Parathyroid adenoma (tissue), 2 donors: ENCODE results near the gene CDH10.

ENCODE experiments used
- H2AFZ ChIP-seq: fragments of 300-600 bp; sonication (generic); one replicate; pipeline ENCODE4 v1.7.0; 2017; ENCODE audit warnings: antibody characterized with exemption, mild to moderate bottlenecking
- H3K27ac ChIP-seq: fragments of 300-600 bp; sonication (generic); one replicate; pipeline ENCODE4 v1.7.0; 2017
- H3K27me3 ChIP-seq: fragments of 300-600 bp; sonication (generic); one replicate; pipeline ENCODE4 v1.7.0; 2017; ENCODE audit warnings: low read length; ENCODE audit not compliant: control insufficient read depth, insufficient read depth
- H3K36me3 ChIP-seq: fragments of 300-600 bp; sonication (generic); one replicate; pipeline ENCODE4 v1.7.0; 2017; ENCODE audit warnings: low read length; ENCODE audit not compliant: control insufficient read depth, insufficient read depth
- H3K4me1 ChIP-seq: fragments of 300-600 bp; sonication (generic); one replicate; pipeline ENCODE4 v1.7.0; 2017; ENCODE audit warnings: control low read depth
- H3K4me2 ChIP-seq: fragments of 300-600 bp; sonication (generic); one replicate; pipeline ENCODE4 v1.7.0; 2017; ENCODE audit warnings: low read length
- H3K4me3 ChIP-seq: fragments of 300-600 bp; sonication (generic); one replicate; pipeline ENCODE4 v1.7.0; 2017; ENCODE audit warnings: low read depth, low read length
- H3K79me2 ChIP-seq: fragments of 300-600 bp; sonication (generic); one replicate; pipeline ENCODE4 v1.7.0; 2017; ENCODE audit warnings: control low read depth
- H3K9ac ChIP-seq: fragments of 300-600 bp; sonication (generic); one replicate; pipeline ENCODE4 v1.7.0; 2017; ENCODE audit warnings: mild to moderate bottlenecking
- H3K9me3 ChIP-seq: fragments of 300-600 bp; sonication (generic); one replicate; pipeline ENCODE4 v1.7.0; 2017; ENCODE audit warnings: low read length; ENCODE audit not compliant: control insufficient read depth
- TF ChIP-seq, protein P1 (sequence below): fragments of 300-600 bp; sonication (generic); IDR thresholded peaks from one replicate; pipeline ENCODE4 v1.7.0; 2017; ENCODE audit warnings: antibody characterized with exemption, mild to moderate bottlenecking
- donor health status: primary hyperparathyroidism.

CDH10 gene

DNA sequence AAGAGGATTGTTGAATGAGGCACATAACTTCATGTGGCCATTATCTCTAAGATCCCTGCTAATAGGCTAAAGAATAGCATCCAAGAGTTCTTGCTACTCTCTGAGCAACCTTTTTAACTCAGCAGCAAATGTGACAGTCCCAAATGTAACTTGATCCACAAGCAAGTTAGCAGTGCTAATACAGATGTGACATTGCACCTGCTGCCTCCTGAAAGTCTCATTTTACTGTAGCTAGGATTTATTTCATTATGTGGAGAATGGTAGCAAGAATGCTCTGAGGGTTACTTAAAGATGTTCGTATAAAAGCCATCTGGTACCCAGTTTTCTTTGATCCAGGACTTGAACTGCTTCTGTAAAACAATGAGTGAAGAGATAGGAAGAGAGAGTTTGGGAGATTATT, 45.8 kb downstream of the CDH10 start:
- Histone ChIP-seq H3K36me3 (no peaks in the 10 kb centered on the region), H3K9me3 (no peaks in the 10 kb centered on the region), H3K9ac (no peak overlapping the region), H2AFZ (no peak overlapping the region), H3K4me3 (no peak overlapping the region), H3K4me1 (no peaks in the 10 kb centered on the region), H3K79me2 (no peaks in the 10 kb centered on the region), H3K27me3 (no peaks in the 10 kb centered on the region), H3K4me2 (no peak overlapping the region), H3K27ac (no peak overlapping the region)
- TF ChIP-seq, protein P1, sequence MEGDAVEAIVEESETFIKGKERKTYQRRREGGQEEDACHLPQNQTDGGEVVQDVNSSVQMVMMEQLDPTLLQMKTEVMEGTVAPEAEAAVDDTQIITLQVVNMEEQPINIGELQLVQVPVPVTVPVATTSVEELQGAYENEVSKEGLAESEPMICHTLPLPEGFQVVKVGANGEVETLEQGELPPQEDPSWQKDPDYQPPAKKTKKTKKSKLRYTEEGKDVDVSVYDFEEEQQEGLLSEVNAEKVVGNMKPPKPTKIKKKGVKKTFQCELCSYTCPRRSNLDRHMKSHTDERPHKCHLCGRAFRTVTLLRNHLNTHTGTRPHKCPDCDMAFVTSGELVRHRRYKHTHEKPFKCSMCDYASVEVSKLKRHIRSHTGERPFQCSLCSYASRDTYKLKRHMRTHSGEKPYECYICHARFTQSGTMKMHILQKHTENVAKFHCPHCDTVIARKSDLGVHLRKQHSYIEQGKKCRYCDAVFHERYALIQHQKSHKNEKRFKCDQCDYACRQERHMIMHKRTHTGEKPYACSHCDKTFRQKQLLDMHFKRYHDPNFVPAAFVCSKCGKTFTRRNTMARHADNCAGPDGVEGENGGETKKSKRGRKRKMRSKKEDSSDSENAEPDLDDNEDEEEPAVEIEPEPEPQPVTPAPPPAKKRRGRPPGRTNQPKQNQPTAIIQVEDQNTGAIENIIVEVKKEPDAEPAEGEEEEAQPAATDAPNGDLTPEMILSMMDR = no peak

DNA sequence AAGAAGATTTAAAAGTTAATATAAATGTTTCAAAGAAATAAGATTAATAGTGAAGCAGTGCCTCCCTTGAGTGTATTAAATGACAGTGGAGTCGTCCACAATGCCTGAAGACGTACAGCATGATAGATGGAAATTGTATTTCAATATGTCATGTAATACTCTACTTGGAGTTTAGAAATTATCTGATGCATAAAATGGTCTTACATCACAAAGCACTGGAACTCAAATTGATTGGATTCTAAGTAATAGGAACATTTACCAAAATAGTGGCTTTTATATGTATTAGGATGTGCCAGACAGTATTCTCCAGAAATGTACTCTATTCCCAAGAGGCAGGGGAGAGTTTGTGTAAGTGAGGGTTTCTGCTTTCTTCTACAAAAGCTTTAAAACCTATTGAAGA, 49.4 kb downstream of the CDH10 start:
- Histone ChIP-seq H3K27ac (no peak overlapping the region), H3K4me3 (no peak overlapping the region), H3K4me2 (no peak overlapping the region), H3K4me1 (no peaks in the 10 kb centered on the region), H3K79me2 (no peaks in the 10 kb centered on the region), H3K9me3 (no peaks in the 10 kb centered on the region), H3K27me3 (no peaks in the 10 kb centered on the region), H3K36me3 (no peaks in the 10 kb centered on the region), H2AFZ (no peak overlapping the region), H3K9ac (no peak overlapping the region)
- TF ChIP-seq, protein P1 = no peak

DNA sequence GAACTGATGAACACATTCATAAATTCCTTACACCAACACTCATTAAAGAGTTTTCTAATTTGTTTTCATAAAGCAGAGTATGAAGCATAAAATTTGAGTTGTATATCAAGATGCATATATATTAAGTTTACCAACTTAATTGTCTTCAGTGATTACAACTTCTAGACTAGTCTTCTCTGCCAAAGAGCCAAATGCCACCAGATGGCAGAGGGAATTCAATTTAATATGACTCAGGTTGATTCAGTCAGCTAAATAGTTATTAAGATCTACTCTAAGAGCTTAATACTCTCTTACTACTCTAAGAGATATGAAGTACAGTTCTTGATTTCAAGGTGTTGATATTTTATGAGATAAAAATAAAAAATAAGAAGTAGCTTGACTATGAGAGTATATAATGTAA, 53.4 kb downstream of the CDH10 start:
- Histone ChIP-seq H3K79me2 (no peaks in the 10 kb centered on the region), H3K27ac (no peak overlapping the region), H3K4me1 (no peaks in the 10 kb centered on the region), H3K27me3 (no peaks in the 10 kb centered on the region), H3K9me3 (no peaks in the 10 kb centered on the region), H3K36me3 (no peaks in the 10 kb centered on the region), H3K4me2 (no peak overlapping the region), H3K9ac (no peak overlapping the region), H2AFZ (no peak overlapping the region), H3K4me3 (no peak overlapping the region)
- TF ChIP-seq, protein P1 = no peak

DNA sequence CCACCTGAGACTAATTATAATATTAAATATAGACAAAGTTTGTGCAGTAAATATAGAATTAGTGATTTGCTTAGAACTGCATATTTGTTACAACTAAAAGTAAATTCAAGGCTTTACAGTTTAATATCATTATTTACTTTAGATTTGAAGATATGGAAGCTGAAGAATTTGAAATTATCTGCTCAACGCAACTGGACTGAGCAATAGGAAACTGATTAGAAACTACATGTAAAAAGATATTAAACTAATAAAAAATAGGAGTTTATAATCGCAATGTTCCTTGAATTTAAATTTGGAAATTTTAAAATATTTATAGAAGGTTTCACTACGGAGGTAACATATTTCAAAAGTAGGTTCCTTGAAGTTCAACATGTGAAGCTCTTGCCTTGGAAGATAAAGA, 55.2 kb downstream of the CDH10 start:
- Histone ChIP-seq H3K27me3 (no peaks in the 10 kb centered on the region), H3K4me1 (no peaks in the 10 kb centered on the region), H3K4me2 (no peak overlapping the region), H3K79me2 (no peaks in the 10 kb centered on the region), H3K36me3 (no peaks in the 10 kb centered on the region), H3K9ac (no peak overlapping the region), H3K27ac (no peak overlapping the region), H2AFZ (no peak overlapping the region), H3K9me3 (no peaks in the 10 kb centered on the region), H3K4me3 (no peak overlapping the region)
- TF ChIP-seq, protein P1 = no peak

DNA sequence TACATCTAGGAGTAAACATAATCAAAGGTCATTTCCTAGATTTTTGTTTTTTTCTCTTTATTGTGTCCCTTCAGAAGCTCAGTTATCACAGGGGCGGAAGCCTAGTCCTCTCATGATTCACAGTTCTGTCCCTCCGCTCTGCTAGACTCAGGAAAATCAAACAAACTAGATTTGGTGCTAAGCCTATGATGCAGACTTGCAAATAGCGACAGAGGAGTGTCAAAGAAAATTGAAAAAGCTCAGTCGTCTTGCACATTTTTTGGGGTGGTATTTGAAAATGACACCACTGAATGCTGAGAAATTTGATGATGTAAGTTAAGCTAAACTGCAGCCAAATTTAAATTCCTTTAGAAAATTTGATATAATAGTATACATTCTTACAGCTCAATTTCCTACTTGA, 59.0 kb downstream of the CDH10 start:
- Histone ChIP-seq H3K9ac (no peak overlapping the region), H3K9me3 (no peaks in the 10 kb centered on the region), H3K79me2 (no peaks in the 10 kb centered on the region), H3K4me2 (no peak overlapping the region), H3K27ac (no peak overlapping the region), H3K4me3 (no peak overlapping the region), H2AFZ (no peak overlapping the region), H3K27me3 (no peaks in the 10 kb centered on the region), H3K36me3 (no peaks in the 10 kb centered on the region), H3K4me1 (no peaks in the 10 kb centered on the region)
- TF ChIP-seq, protein P1 = no peak
